22Rv1 (cell line): ENCODE measurements around the gene ARMC5.

ENCODE experiments used
- ZFX ChIP-seq: fragments of 450-650 bp; IDR thresholded peaks from 2 replicates; pipeline ENCODE4 v1.6.1; 2017; ENCODE audit warnings: antibody characterized with exemption, borderline replicate concordance
- TF ChIP-seq, protein P1 (sequence below): fragments of 450-650 bp; IDR thresholded peaks from 2 replicates; pipeline ENCODE4 v1.5.1; 2017; ENCODE audit warnings: mild to moderate bottlenecking

DNA sequence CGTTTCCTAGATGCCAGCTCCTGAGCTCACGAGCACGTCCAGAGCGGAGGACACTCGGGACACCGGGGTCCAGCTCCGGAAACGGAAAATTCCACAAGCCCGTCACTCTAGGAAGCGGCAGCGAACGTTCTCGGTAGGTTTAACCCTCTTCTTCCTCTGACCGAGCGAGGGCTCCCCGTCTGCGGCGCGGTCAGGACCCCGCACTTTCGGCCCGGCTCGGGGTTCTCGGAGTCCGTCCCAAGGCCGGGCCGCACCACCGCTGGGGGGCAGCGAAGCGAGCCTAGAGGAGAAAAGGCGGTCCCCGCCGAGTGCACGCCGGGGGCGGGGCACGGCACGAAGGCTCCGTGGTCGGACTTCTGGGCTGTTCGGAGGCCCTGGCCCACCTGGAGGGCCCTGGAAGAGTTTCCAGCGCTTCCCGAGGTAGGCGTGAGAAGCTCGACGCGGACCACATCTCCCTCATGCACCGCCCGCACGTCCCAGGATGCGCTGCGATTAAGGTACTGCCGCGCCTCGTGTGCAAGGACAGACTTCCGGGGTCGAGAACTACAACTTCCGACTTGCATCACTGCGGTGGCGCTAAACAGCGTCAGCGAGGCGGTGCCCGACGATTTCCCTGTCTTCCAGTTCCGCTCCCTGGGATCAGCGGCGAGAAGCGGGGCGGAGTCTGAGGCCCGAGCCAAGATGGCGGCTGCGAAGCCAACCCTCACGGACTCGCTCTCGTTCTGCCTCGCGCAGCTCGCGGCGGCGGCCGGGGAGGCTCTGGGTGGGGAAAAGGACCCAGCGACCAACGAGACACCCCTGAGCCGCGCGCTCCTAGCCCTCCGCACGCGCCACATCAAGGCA, at the start of gene ARMC5:
- TF ChIP-seq, protein P1, sequence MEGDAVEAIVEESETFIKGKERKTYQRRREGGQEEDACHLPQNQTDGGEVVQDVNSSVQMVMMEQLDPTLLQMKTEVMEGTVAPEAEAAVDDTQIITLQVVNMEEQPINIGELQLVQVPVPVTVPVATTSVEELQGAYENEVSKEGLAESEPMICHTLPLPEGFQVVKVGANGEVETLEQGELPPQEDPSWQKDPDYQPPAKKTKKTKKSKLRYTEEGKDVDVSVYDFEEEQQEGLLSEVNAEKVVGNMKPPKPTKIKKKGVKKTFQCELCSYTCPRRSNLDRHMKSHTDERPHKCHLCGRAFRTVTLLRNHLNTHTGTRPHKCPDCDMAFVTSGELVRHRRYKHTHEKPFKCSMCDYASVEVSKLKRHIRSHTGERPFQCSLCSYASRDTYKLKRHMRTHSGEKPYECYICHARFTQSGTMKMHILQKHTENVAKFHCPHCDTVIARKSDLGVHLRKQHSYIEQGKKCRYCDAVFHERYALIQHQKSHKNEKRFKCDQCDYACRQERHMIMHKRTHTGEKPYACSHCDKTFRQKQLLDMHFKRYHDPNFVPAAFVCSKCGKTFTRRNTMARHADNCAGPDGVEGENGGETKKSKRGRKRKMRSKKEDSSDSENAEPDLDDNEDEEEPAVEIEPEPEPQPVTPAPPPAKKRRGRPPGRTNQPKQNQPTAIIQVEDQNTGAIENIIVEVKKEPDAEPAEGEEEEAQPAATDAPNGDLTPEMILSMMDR, result peak; percentile 77
- no peak for TF ChIP-seq ZFX
